GM18526 (cell line): ENCODE measurements around the gene DRD3.

ENCODE experiments used
- POLR2A ChIP-seq: IDR thresholded peaks from 3 replicates; pipeline ENCODE4 v1.6.1; 2011; ENCODE audit not compliant: insufficient read length; ENCODE audit errors: extremely low read depth

The DRD3 gene

GRCh38 chr3:114147251-114147650 lies 31.6 kb downstream of the DRD3 start:
- TF ChIP-seq POLR2A, result no peak

- TF ChIP-seq POLR2A, result no peak
Measured at GRCh38 chr3:114144909-114145688, 33.8 kb downstream of the DRD3 start.

DNA sequence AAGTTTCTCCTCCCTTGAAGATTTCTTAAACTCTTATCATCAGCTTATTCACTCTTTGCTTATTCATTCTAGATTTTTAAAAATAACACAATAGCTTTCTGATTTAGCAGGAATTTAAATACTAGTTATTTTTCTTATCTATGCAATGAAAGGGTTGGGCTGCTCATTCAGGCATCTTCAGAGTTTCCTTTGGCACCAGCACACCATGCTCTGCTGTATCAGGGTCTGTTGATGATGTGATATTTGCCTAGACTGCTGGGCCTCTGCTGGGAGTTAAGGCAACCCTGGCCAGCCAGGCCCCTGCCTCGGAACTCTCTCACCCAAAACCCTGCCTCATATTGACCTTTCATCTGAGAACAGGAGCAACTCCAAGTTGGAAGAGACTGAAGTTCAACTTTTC lies 35.0 kb downstream of the DRD3 start:
- no peak for TF ChIP-seq POLR2A

DNA sequence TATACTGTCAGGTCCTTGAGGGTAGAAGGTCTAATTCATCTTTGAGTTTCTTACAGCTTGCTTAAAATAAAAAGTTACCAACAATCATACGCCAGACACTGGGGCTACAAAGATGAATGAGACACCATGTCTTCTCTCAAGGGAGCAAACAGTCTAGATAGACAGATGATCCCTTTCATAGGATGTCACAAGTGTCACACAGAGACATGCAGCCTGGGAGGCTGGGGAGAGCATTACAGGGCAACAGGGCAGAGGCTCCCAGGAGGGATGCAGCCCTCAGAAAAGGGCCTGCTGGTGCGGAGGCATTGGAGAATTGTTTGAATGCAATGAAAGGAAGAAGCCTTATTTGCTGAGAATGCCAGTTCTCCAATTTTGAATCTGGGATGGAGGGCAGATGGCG lies 39.0 kb downstream of the DRD3 start:
- TF ChIP-seq POLR2A, result no peak

DNA sequence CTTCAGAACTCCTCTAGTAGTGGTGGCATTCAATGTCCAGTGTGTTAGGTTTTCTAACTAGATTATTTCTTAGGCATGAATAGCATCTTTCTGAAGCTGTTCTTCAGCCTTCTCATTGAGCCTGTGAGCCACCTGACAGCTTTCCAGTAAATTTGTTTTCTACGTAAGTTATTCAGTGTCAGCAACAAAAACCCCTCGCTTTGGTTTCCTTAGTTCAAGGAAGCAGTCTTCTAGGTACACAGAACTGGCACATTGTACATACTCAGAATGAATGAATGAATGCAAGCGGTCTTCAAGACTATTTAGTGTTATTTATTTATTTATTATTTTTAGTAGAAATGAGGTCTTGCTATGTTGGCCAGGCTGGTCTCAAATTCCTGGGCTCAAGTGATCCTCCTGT lies 44.9 kb downstream of the DRD3 start:
- no peak for TF ChIP-seq POLR2A

- TF ChIP-seq POLR2A, result no peak
Measured at GRCh38 chr3:114132500-114132899, 46.4 kb downstream of the DRD3 start.

DNA sequence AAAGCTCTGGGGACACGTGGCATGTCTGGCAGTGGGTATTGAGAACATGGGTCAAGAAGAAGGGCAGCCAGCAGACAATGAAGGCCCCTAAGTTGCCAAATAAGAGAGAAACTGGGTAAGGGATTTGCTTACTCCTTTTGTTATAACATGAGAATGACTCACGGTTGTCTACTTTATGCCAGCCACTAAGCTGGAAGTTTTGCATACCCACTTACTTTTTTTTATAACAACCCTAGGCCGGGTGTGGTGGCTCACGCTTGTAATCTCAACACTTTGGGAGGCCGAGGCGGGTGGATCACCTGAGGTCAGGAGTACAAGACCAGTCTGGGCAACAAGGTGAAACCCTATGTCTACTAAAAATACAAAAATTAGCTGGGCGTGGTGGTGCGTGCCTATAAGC lies 50.0 kb downstream of the DRD3 start:
- no peak for TF ChIP-seq POLR2A

GRCh38 chr3:114128231-114128630 lies 50.6 kb downstream of the DRD3 start:
- TF ChIP-seq POLR2A, result no peak

GRCh38 chr3:114127517-114127916 lies 51.3 kb downstream of the DRD3 start:
- TF ChIP-seq POLR2A, result no peak

DNA sequence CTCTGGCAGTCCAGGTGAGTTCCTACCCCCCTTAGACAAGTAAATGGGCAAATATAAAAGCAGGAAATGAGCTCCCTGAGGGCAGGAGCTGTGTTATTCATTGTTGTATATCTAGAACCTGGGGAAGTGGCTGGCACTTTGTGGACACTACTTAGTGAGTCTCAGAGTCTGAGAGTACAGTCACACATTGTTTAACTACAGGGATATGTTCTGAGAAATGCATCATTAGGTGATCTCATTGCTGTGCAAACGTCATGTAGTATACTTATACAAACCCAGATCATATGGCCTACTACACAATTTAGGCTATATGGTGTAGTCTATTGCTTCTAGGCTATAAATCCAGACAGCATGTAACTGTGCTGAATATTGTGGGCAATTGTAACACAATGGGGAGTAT lies 52.4 kb downstream of the DRD3 start:
- no peak for TF ChIP-seq POLR2A

GRCh38 chr3:114122027-114122709 lies 56.7 kb downstream of the DRD3 start:
- TF ChIP-seq POLR2A, result no peak

GRCh38 chr3:114120211-114120610 lies 58.6 kb downstream of the DRD3 start:
- TF ChIP-seq POLR2A, result no peak

DNA sequence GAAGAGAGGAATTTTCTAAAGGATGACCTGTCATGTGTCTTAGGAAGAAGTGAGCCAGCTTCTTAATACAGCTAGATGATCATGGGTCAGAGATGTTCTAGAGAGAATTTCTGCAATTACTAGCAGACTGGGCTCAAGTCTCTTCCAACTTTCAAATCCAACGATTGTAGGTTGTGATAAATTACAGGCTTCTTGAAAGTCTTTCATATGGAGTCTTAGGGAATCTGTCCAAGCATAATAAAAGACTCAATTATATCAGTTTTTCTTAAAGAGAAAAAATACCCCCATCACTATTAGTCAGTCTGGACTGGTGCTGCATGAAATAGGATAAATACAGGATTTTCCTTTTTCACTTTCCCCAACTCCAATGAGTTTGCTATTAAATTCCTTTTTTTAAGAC lies 59.1 kb downstream of the DRD3 start:
- no peak for TF ChIP-seq POLR2A

- no peak for TF ChIP-seq POLR2A
Measured at GRCh38 chr3:114115143-114115542, 63.7 kb downstream of the DRD3 start.

- no peak for TF ChIP-seq POLR2A
Measured at GRCh38 chr3:114114719-114115118, 64.1 kb downstream of the DRD3 start.

DNA sequence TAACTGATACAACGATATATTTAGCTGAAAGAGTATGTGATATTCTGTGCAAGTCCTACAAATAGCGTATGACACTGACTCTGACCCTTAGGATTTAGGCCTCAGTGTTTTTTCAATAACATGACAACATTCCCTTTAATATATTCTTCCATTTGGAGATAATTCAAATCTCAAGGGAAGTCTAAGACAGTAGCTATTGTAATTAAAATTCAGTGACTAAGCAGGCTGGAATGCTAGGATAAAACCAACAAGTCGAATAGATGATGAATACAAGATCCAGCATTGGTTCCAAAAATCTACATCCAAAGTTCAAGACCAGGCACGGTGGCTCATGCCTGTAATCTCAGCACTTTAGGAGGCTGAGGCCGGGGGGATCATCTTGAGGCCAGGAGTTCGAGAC lies 66.2 kb downstream of the DRD3 start:
- no peak for TF ChIP-seq POLR2A
